HCT116 (cell line): ENCODE results near the gene P3H3.

Experiments
- CEBPB ChIP-seq: IDR thresholded peaks from 2 replicates; pipeline ENCODE4 v1.6.1; 2012; ENCODE audit warnings: low read depth
- CTCF ChIP-seq, 3 experiments: fragments of 200-600 bp in 1 of 3; sonication (generic) in 1 of 3; IDR thresholded peaks in 2 of 3; conservative IDR thresholded peaks in 1 of 3; 2 replicates each; pipeline ENCODE4 v1.5.1; 2012 to 2017; ENCODE audit warnings: low read depth in 2 of 3, low read length in 2 of 3, antibody characterized with exemption in 1 of 3, borderline replicate concordance in 1 of 3, control low read depth in 1 of 3, mild to moderate bottlenecking in 1 of 3, mixed read lengths in 1 of 3, mixed run types in 1 of 3, moderate library complexity in 1 of 3; ENCODE audit not compliant: insufficient read depth in 1 of 3
- EZH2 ChIP-seq: fragments of 200-600 bp; sonication (generic); IDR thresholded peaks from 2 replicates; pipeline ENCODE4 v1.6.1; 2017; ENCODE audit warnings: antibody characterized with exemption, mixed run types
- FOSL1 ChIP-seq: IDR thresholded peaks from 2 replicates; pipeline ENCODE4 v1.6.1; 2012; ENCODE audit warnings: low read depth
- JUND ChIP-seq: IDR thresholded peaks from 2 replicates; pipeline ENCODE4 v1.6.1; 2012
- POLR2AphosphoS5 ChIP-seq: IDR thresholded peaks from 2 replicates; pipeline ENCODE4 v1.6.1; 2011; ENCODE audit warnings: mild to moderate bottlenecking, low read depth, low read length, moderate library complexity
- SIN3A ChIP-seq: IDR thresholded peaks from 2 replicates; pipeline ENCODE4 v1.6.1; 2012; ENCODE audit warnings: low read depth
- TF ChIP-seq, protein P1 (sequence below): IDR thresholded peaks from 2 replicates; pipeline ENCODE4 v1.6.1; 2011; ENCODE audit warnings: mild to moderate bottlenecking, low read length, moderate library complexity; ENCODE audit not compliant: insufficient replicate concordance; ENCODE audit errors: extremely low read depth
- TF ChIP-seq, protein P2 (sequence below): IDR thresholded peaks from 2 replicates; pipeline ENCODE4 v1.6.1; 2012; ENCODE audit warnings: low read depth

GRCh38 chr12:6787309-6787708, 40.9 kb upstream of the P3H3 start:
- TF ChIP-seq EZH2, result no peak
- no peak for TF ChIP-seq CTCF (IDR thresholded peaks at IDR 0.05 in 2 of 3, conservative IDR thresholded peaks at IDR 0.05 in 1 of 3; ENCODE audit: borderline replicate concordance in 1 of 3, insufficient read depth in 1 of 3, low read depth in 2 of 3, low read length in 2 of 3)
- no peak for TF ChIP-seq POLR2AphosphoS5
- TF ChIP-seq JUND, result no peak
- no peak for TF ChIP-seq CEBPB
- TF ChIP-seq SIN3A, result no peak
- no peak for TF ChIP-seq FOSL1
- TF ChIP-seq, protein P1, sequence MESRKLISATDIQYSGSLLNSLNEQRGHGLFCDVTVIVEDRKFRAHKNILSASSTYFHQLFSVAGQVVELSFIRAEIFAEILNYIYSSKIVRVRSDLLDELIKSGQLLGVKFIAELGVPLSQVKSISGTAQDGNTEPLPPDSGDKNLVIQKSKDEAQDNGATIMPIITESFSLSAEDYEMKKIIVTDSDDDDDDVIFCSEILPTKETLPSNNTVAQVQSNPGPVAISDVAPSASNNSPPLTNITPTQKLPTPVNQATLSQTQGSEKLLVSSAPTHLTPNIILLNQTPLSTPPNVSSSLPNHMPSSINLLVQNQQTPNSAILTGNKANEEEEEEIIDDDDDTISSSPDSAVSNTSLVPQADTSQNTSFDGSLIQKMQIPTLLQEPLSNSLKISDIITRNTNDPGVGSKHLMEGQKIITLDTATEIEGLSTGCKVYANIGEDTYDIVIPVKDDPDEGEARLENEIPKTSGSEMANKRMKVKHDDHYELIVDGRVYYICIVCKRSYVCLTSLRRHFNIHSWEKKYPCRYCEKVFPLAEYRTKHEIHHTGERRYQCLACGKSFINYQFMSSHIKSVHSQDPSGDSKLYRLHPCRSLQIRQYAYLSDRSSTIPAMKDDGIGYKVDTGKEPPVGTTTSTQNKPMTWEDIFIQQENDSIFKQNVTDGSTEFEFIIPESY, result no peak
- TF ChIP-seq, protein P2, sequence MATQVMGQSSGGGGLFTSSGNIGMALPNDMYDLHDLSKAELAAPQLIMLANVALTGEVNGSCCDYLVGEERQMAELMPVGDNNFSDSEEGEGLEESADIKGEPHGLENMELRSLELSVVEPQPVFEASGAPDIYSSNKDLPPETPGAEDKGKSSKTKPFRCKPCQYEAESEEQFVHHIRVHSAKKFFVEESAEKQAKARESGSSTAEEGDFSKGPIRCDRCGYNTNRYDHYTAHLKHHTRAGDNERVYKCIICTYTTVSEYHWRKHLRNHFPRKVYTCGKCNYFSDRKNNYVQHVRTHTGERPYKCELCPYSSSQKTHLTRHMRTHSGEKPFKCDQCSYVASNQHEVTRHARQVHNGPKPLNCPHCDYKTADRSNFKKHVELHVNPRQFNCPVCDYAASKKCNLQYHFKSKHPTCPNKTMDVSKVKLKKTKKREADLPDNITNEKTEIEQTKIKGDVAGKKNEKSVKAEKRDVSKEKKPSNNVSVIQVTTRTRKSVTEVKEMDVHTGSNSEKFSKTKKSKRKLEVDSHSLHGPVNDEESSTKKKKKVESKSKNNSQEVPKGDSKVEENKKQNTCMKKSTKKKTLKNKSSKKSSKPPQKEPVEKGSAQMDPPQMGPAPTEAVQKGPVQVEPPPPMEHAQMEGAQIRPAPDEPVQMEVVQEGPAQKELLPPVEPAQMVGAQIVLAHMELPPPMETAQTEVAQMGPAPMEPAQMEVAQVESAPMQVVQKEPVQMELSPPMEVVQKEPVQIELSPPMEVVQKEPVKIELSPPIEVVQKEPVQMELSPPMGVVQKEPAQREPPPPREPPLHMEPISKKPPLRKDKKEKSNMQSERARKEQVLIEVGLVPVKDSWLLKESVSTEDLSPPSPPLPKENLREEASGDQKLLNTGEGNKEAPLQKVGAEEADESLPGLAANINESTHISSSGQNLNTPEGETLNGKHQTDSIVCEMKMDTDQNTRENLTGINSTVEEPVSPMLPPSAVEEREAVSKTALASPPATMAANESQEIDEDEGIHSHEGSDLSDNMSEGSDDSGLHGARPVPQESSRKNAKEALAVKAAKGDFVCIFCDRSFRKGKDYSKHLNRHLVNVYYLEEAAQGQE, result no peak
